Caco-2 (cell line): ENCODE results near the gene CDK7. TPM values are rescaled to one million over a fixed set of nuclear protein-coding genes. Genes with fewer than 3 reads are reported as not detected.

ENCODE experiments used
- BruUV-seq: library from RNA; stranded (reverse); fragments of 400-500 nt; replicated peaks from 2 replicates; lab custom pipeline; 2021; lab: Mats Ljungman, UMichigan
- CTCF ChIA-PET: fragments of 300-600 bp; sonication (Branson Sonifier 250); formaldehyde crosslinking; loops from one replicate; lab custom pipeline; 2022; ENCODE audit warnings: antibody characterized with exemption; lab: Charles Lee
- POLR2A ChIA-PET: fragments of 300-600 bp; sonication (Branson Sonifier 250); formaldehyde crosslinking; loops from one replicate; lab custom pipeline; 2022; ENCODE audit warnings: antibody characterized with exemption; lab: Charles Lee
- DNase-seq, 2 experiments: peaks; one replicate each; pipeline versions ENCODE4 v3.0.0 to v3.0.0-alpha.2; 2020 to 2022
- H3K27me3 ChIP-seq: replicated peaks from 2 replicates; pipeline ENCODE4 v1.6.0; 2011; ENCODE audit warnings: low read length; ENCODE audit not compliant: control insufficient read depth, insufficient read depth
- H3K36me3 ChIP-seq: 2 replicates; pipeline ENCODE4 v1.5.1; 2011; ENCODE audit warnings: low read length; ENCODE audit not compliant: control insufficient read depth, insufficient read depth
- H3K4me1 ChIP-seq: fragments of 250-450 bp; sonication (Bioruptor Pico); 2 replicates; pipeline ENCODE4 v1.5.1; 2020; ENCODE audit warnings: mild to moderate bottlenecking
- H3K4me3 ChIP-seq: 2 replicates; pipeline ENCODE4 v1.5.1; 2011; ENCODE audit warnings: low read depth, mild to moderate bottlenecking, control low read depth, low read length
- H3K9me3 ChIP-seq: fragments of 250-450 bp; sonication (Bioruptor Pico); 2 replicates; pipeline ENCODE4 v1.5.1; 2020; ENCODE audit warnings: mild to moderate bottlenecking, moderate library complexity
- H3K27ac Mint-ChIP-seq: one replicate; pipeline ENCODE4 v1.8.0; 2022; ENCODE audit warnings: mixed read lengths; ENCODE audit not compliant: unreplicated experiment
- H3K27me3 Mint-ChIP-seq: one replicate; pipeline ENCODE4 v1.8.0; 2022; ENCODE audit warnings: mixed read lengths; ENCODE audit not compliant: insufficient read depth, unreplicated experiment
- H3K36me3 Mint-ChIP-seq: one replicate; pipeline ENCODE4 v1.8.0; 2022; ENCODE audit warnings: mild to moderate bottlenecking, mixed read lengths; ENCODE audit not compliant: insufficient read depth, unreplicated experiment
- H3K4me1 Mint-ChIP-seq: one replicate; pipeline ENCODE4 v1.8.0; 2022; ENCODE audit warnings: low read depth, mixed read lengths; ENCODE audit not compliant: unreplicated experiment
- H3K4me3 Mint-ChIP-seq: one replicate; pipeline ENCODE4 v1.8.0; 2022; ENCODE audit warnings: mild to moderate bottlenecking, moderate library complexity, mixed read lengths; ENCODE audit not compliant: unreplicated experiment
- H3K9me3 Mint-ChIP-seq: one replicate; pipeline ENCODE4 v1.8.0; 2022; ENCODE audit warnings: mixed read lengths; ENCODE audit not compliant: unreplicated experiment
- intact Hi-C: fragments of 100-400 bp; cut with micrococcal nuclease; formaldehyde crosslinking; loops from one replicate; pipeline ENCODE4 v1.10.0; 2022; ENCODE audit not compliant: unreplicated experiment
- total RNA-seq: library from RNA; stranded (reverse); gene quantifications from 2 replicates; pipeline ENCODE4 v1.2.3, GENCODE V29; 2022
- TF ChIP-seq, protein P1 (sequence below), 2 experiments: fragments of 200-600 bp in 1 of 2; IDR thresholded peaks; 1 replicate in 1 of 2; 2 replicates in 1 of 2; pipeline versions ENCODE4 v1.5.1 to v1.8.0; 2011 to 2022; ENCODE audit warnings: antibody characterized with exemption in 1 of 2, control low read depth in 1 of 2, inconsistent platforms in 1 of 2, low read depth in 1 of 2, low read length in 1 of 2, mild to moderate bottlenecking in 1 of 2, moderate library complexity in 1 of 2; ENCODE audit not compliant: insufficient read depth in 1 of 2, severe bottlenecking in 1 of 2, unreplicated experiment in 1 of 2

The CDK7 gene
- total RNA-seq, 1 experiment from 2014 or later = 90.5 TPM

DNA sequence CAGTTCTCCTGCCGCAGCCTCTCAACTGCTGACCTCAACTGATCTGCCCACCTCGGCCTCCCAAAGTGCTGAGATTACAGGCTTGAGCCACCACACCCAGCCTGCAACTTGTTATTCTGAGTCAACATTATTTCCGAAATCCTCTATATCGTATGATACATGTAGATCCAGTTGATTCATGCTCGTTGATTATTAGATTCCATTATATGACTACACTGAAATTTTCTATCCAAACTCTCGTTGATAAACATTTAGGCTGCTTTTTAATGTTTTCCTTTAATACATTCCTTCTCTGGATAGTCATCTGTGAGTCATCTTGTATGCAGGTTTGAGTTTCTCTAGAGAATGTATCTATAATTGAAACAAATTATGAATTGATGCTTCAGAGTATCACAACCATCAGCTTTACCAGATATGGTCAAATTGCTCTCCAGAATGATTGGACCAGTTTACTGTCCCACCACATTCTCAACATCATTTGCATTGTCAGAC lies 4.1 kb downstream of the CDK7 start:
- TF ChIP-seq, protein P1, sequence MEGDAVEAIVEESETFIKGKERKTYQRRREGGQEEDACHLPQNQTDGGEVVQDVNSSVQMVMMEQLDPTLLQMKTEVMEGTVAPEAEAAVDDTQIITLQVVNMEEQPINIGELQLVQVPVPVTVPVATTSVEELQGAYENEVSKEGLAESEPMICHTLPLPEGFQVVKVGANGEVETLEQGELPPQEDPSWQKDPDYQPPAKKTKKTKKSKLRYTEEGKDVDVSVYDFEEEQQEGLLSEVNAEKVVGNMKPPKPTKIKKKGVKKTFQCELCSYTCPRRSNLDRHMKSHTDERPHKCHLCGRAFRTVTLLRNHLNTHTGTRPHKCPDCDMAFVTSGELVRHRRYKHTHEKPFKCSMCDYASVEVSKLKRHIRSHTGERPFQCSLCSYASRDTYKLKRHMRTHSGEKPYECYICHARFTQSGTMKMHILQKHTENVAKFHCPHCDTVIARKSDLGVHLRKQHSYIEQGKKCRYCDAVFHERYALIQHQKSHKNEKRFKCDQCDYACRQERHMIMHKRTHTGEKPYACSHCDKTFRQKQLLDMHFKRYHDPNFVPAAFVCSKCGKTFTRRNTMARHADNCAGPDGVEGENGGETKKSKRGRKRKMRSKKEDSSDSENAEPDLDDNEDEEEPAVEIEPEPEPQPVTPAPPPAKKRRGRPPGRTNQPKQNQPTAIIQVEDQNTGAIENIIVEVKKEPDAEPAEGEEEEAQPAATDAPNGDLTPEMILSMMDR (IDR thresholded peaks at IDR 0.05; ENCODE audit: insufficient read depth in 1 of 2, low read depth in 1 of 2, low read length in 1 of 2, severe bottlenecking in 1 of 2, unreplicated experiment in 1 of 2) = no peak
- H3K4me1 Mint-ChIP-seq = peaks cover 36% of the 10 kb centered on the region
- POLR2A ChIA-PET = interaction anchor here (0.7 kb wide), 1 partner anchor 27 kb away, joined by 3 read pairs; no protein-coding TSS in a partner anchor
- H3K27me3 Mint-ChIP-seq = no peaks in the 10 kb centered on the region
- no peak overlapping the region for H3K4me3 ChIP-seq
- no peak for DNase-seq
- intact Hi-C loops = no loop called here
- no peaks in the 10 kb centered on the region for H3K9me3 ChIP-seq
- no peaks in the 10 kb centered on the region for H3K9me3 Mint-ChIP-seq
- CTCF ChIA-PET = no interaction called here
- H3K4me1 ChIP-seq = peaks cover 25% of the 10 kb centered on the region
- H3K36me3 ChIP-seq = no peaks in the 10 kb centered on the region; the same call in 1 of the 2 replicates
- peaks cover 79% of the 10 kb centered on the region for H3K36me3 Mint-ChIP-seq
- BruUV-seq = no TSS peak
- peak overlapping the region; percentile 19 for H3K27ac Mint-ChIP-seq
- H3K27me3 ChIP-seq = no peaks in the 10 kb centered on the region
- no peak overlapping the region for H3K4me3 Mint-ChIP-seq

DNA sequence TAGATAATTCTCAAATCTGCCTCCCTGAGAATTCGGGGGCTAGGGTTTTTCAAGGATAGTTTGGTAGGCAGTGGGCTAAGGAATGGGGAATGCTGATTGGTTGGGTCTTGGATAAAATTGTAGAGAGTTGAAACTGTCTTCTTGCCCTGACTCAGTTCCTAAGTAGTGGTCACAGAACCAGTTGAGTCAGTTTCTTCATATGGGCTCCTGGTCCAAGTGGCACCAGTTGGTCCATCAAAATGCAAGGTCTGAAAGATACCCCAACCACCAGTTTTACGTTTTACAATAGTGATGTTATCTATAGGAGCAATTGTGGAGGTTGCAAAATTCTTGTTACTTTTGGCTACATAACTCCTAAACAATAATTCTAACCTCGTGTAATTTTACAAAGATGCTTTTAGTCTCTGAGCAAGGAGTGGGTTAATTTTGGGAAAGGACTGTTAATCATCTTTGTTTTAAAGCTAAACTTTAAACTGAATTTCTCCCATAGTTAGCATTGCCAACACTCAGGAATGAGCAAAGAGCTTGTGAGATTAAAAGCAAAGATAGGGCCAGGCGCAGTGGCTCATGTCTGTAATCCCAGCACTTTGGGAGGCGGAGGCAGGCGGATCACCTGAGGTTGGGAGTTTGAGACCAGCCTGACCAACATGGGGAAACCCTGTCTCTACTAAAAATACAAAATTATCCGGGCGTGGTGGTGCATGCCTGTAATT lies 7.7 kb downstream of the CDK7 start:
- TF ChIP-seq, protein P1 (IDR thresholded peaks at IDR 0.05; ENCODE audit: insufficient read depth in 1 of 2, low read depth in 1 of 2, low read length in 1 of 2, severe bottlenecking in 1 of 2, unreplicated experiment in 1 of 2) = no peak
- intact Hi-C loops = no loop called here
- BruUV-seq = no TSS peak
- H3K27ac Mint-ChIP-seq = peak overlapping the region; percentile 60
- peaks cover 27% of the 10 kb centered on the region for H3K4me1 Mint-ChIP-seq
- no peaks in the 10 kb centered on the region for H3K9me3 Mint-ChIP-seq
- ChIA-PET POLR2A (no interaction called here), CTCF (no interaction called here)
- H3K36me3 Mint-ChIP-seq = peaks cover 85% of the 10 kb centered on the region
- Histone ChIP-seq H3K36me3 (no peaks in the 10 kb centered on the region; the same call in 1 of the 2 replicates), H3K4me1 (peaks cover 20% of the 10 kb centered on the region), H3K4me3 (no peak overlapping the region), H3K9me3 (no peaks in the 10 kb centered on the region), H3K27me3 (no peaks in the 10 kb centered on the region)
- H3K4me3 Mint-ChIP-seq = peak overlapping the region; percentile 38
- DNase-seq = no peak
- H3K27me3 Mint-ChIP-seq = no peaks in the 10 kb centered on the region

DNA sequence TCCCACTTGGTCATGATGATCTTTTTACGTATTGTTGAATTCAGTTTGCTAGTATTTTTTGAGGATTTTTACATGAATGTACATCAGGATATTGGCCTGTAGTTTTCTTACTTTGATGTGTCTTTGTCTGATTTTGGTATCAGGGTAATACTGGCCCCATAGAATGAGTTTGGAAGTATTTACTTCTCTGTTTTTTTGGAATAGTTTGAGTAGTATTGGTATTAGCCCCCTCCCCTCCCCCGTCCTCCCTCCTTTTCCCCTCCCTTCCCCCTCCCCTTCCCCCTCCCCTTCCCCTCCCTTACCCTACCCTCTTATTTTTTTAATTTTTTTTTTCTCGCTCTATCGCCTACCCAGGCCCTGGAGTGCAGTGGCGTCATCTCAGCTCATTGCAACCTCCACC lies 10.3 kb downstream of the CDK7 start:
- Mint-ChIP-seq H3K27ac (no peak overlapping the region), H3K4me1 (peaks cover 48% of the 10 kb centered on the region), H3K36me3 (peaks cover 78% of the 10 kb centered on the region), H3K27me3 (no peaks in the 10 kb centered on the region), H3K4me3 (no peak overlapping the region), H3K9me3 (no peaks in the 10 kb centered on the region)
- DNase-seq = no peak
- no peaks in the 10 kb centered on the region for H3K9me3 ChIP-seq
- ChIA-PET CTCF (no interaction called here), POLR2A (no interaction called here)
- intact Hi-C loops = no loop called here
- TF ChIP-seq, protein P1 (IDR thresholded peaks at IDR 0.05; ENCODE audit: insufficient read depth in 1 of 2, low read depth in 1 of 2, low read length in 1 of 2, severe bottlenecking in 1 of 2, unreplicated experiment in 1 of 2) = no peak
- H3K27me3 ChIP-seq = no peaks in the 10 kb centered on the region
- peaks cover 33% of the 10 kb centered on the region for H3K4me1 ChIP-seq
- BruUV-seq = no TSS peak
- no peak overlapping the region for H3K4me3 ChIP-seq
- H3K36me3 ChIP-seq = no peaks in the 10 kb centered on the region
